Stimulated activated CD8-positive, alpha-beta memory T cell treated with anti-CD3 and anti-CD28 coated beads, Interleukin-12 subunit alpha, Interleukin-12 subunit beta, amount 100 ng/mL, for 24 hours (primary cell): Measurements from ENCODE around the gene PRDM10.

Experiments
- DNase-seq: peaks from one replicate; pipeline ENCODE4 v3.0.0-alpha.2; 2020; ENCODE audit errors: extremely low read depth

The PRDM10 gene

DNA sequence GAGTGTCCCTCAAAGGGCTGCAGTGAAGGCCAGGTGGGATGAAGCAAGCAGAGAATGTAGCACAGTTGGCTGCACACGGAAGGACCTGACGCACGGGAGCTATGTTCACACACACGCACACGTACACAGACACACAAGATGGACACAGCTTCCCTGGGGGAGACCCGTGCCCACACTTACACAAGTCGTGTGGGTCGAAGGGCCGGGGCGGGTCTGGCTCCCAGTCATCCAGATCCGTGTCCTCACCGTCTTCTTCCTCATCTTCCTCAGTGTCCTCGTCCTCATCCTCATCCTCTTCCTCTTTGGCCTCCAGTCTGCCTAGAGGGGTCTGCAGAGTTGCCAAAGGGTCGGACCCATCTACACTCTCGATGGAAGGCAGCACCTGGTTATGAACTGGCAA, 55.7 kb downstream of the PRDM10 start:
- no peak for DNase-seq

DNA sequence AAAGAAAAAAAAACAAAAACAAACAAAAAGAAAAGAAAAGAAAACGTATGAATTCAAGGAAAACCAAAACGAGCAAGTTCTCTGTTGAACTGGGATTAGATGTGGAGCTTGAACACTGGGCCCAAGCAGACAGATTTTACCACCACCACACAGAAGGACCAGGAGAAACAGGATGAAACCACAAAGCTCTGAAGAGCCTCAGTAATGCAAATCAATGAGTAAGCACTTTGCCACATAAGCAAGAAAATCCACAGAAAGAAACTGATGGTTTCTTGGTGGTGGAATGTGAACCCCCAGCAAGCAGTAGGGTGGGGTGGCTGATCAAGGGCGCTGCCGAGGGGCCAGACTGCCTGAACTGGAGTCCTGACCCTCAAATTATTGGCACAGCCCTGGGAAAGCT, 56.4 kb downstream of the PRDM10 start:
- no peak for DNase-seq

DNA sequence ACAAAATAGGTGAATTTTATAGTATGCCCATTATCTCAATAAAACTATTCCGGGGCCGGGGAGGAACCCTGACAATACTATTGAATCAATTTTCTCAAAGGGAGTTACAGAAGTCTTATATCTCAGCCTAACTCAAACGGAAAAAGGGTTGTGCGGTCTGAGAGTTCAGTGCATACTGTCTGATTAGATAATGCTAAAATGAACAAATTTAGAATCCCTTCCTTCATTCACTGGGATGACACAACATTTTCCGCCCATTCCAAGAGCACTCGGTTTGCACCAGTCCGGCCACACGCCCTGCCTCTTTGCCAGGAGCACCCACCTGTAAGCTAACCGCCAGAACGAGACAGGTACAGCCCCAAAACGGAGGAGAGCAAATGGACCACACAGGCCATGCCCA, 57.3 kb downstream of the PRDM10 start:
- no peak for DNase-seq

DNA sequence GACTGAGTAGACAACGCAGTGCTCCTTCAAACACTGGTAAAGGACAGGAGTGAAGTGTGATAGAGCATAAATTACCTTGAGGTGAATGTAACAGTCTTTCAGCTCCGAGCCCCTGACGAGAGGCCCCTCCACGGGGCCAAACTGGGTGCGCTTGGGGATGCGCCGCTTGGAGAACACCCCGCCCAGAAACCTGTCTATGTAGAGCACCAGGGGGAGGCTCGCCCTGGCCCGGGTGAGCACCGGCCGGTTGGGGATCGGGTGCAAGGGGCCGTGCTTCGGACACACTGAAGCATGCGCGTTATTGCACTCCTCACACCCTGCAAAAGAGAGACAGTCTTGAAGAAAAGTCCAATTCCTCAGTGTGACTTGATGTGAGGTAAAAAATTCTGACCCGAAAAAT, 57.9 kb downstream of the PRDM10 start:
- DNase-seq: no peak

DNA sequence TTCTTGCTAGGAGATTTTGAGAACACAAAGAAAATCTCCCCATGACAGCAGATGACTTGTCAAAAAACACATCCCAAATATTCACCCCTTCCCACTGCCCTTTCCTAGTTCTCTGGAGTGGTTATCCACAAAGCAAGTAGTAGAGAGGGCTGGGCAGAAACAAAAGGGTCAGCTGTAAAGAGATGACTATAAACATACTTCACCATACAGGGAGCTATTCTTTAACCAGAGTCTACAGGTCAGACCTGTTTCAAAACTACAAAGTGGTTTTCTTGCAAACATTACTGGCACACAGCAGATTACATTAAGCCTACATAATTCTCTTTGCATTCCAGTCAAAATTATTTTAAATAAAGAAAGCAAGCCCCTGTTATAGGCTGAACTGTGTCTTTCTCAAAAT, 59.6 kb downstream of the PRDM10 start:
- DNase-seq: no peak

DNA sequence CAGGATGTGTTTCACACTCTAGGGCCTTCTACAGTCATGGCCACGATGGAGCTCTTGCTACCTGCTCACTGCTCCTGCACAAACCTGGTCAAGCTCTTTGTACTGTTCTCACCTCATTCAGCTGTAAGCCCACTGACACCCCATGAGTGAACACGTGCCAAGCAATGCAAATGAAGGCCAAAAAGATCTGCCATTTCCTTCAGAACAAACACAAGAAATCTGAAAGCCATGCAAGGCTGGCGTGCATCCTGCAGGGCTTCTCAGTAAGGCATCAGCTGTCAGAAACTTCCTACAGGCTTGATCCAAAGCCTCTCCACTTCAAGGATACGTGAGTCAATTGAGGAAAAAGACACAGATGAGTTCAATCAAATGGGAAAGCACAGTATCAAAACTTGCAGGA, 63.1 kb downstream of the PRDM10 start:
- no peak for DNase-seq

DNA sequence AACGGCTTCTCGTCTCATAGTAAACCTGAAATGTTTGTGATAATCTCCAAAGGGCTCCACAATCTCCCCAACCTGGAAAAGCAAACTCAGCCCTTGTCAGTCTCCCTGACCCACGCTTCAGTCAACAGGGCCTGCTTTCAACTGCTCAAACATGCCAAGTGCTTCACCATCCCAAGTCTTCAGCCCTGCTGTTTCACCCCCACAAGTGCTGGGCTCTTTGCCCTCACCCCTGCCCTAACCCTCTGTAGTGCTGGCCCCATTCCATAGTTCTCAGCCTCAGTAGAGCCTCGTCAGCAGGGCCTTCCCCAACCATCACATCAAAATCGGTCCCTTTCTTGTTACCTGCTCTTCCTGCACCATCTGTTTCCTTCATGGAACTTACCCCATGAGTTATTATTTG, 63.9 kb downstream of the PRDM10 start:
- DNase-seq: no peak

DNA sequence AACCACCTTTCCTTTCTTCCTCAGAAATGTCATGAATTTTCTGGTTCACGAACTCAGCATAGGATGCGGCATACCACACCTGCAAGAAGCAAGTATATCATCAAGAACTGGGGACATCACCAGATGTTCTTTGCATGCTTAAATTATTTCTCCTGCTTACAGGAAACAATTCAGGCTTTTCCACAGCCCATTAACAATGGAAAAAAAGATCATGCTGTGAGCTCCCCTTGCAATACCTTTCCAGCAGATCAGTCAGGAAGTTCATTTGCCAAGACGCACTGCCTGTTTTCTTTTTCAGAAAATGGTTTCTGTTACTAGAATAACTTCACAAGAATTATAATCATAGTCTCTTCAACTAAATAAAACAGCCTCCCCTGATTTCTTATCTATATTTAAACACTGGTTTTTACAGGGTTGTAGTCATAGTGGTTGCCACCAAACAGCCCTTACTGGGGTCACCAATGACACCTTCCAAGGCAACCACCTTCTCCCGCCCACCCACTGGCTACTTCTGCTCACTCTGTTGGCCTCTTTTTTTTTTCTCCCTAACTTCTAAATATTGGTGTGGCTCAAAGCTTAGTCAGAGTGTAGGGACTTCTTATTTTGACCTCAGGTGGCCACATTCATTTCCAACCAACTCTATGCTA, 64.9 kb downstream of the PRDM10 start:
- DNase-seq: no peak

DNA sequence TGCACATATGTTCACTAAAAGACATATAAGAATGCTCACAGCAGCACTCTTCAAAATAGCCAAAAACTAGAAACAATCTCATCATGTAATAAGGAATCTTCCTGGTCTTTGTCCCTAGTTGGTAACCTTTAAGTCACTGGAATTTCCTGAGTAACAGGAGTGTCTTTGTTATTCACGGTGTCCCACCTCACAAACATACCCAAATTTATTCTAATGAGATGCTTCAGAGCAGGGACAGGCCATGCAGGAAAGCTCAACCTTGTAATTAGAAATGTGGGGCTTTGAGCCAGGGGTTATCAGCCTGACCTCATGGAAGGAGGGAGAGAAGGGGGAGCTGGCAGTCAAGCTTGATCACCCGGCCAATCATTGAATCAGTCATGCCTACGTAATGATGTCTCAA, 66.9 kb downstream of the PRDM10 start:
- DNase-seq: no peak

DNA sequence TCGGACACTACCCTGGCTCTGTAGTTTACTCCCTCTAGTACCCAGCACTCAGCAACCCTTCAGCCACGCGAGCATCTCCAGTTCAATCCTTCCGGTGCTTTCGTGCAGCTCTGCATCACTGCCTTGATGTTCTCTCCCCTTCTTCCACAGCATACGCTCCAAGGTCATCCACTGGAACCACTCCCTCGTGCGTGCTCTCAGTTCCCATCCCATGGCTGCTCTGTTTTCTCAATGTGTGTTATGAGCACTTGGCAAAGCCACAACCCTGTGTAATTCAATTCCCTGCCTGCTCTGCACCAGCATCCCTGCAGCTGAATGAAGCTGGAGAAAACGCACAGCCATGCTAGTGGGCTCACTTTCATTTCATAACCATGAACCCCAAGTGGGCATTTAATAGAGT, 68.7 kb downstream of the PRDM10 start:
- DNase-seq: no peak

DNA sequence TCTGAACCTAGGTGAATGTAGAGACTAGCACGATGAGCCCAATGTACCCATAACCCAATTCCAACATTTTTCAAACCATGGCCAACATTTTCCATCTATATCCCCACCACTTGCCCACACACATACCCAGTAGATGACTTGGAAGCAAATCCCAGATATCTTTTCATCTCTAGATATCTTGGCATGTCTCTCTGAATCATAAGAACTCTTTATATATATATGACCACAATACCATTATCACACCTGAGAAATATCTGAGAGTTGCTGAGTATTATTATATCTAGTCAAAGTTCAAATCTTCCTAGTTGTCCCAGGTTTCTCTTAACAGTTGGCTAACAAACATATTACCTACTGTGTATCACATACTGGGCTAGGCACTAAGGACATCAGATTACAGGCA, 69.4 kb downstream of the PRDM10 start:
- DNase-seq: no peak

DNA sequence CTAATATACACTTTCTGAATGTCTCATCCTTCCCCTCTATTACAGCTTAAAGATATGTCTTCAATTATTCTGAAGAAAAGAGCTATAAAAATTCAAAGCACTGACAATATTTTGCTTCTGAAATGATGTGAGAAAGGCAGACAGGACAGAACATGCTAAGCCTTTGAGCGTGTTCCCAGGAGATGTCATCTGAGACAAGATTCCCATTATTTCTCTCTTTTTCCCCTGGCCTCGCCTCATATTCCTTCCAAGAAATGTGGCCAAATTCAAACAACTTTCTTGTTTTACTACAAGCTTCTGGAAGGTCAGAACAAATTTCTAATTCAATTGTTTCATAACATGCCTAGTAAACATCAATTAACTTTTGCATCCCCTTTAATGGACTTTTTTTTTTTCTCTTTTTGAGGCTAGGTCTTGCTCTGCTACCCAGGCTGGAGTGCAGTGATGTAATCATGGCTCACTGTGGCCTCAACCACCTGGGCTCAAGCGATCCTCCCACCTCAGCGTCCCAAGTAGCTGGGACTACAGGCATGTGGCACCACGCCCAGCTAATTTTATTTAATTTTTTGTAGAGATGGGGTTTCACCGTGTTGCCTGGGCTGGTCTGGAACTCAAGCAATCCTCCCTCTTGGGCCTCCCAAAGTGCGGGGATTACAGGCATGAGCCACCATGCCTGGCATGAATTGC, 70.1 kb downstream of the PRDM10 start:
- DNase-seq: no peak

DNA sequence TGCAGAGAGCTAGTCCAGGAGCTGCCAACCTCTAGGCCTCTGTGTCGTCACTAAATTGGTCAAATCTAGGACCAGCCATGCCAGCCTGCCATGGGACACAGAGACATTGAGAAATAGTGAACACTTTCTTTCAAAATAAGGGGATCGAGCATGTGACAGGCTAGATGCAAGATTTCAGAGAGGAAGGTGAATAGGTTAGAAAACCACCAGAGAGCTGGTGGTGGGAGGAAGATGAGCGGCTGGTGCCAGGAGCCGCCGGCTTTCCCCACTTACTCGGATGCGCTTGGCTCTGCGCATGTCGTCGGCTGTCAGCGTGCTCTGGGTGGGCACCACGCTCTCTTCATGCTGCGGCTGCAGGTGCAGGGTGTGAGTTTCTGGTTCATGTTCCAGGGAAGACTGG, 71.9 kb downstream of the PRDM10 start:
- DNase-seq: no peak

DNA sequence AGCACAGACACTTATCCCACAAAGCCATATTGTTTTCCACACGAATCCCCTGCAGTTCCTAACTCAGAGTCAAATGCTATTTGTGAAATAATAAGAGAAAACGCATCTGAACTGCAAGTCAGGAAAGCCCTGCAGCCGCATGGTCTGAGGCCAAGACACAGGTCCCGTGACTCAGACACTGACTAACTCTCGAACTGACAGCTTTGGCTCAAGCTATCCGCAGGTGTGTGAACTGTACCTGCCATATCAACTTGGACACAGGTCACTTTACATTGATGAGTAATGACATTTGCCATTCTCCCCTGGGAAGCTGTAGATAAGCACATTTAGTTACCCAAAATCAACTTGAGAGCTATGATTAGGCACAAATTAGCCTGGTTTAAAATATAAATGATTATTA, 72.3 kb downstream of the PRDM10 start:
- no peak for DNase-seq

DNA sequence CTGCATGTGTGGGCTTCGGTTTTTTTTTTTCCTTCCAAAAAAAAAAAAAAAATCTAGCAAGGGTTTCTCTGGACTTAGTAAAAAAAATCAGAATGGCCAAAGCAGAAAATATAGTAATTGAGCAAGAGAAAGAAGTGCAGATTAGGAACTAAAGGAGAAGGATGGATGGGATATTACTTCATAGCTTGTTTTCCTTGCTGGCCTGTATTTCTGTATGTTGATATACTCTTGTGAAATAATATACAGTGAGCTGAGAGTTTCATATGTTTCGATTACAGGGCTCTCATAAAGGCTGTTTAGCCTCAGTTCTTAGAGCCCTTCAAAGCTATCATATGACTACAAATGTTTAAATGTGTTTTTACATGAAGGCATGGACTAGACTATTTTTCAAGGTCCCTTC, 72.9 kb downstream of the PRDM10 start:
- no peak for DNase-seq

DNA sequence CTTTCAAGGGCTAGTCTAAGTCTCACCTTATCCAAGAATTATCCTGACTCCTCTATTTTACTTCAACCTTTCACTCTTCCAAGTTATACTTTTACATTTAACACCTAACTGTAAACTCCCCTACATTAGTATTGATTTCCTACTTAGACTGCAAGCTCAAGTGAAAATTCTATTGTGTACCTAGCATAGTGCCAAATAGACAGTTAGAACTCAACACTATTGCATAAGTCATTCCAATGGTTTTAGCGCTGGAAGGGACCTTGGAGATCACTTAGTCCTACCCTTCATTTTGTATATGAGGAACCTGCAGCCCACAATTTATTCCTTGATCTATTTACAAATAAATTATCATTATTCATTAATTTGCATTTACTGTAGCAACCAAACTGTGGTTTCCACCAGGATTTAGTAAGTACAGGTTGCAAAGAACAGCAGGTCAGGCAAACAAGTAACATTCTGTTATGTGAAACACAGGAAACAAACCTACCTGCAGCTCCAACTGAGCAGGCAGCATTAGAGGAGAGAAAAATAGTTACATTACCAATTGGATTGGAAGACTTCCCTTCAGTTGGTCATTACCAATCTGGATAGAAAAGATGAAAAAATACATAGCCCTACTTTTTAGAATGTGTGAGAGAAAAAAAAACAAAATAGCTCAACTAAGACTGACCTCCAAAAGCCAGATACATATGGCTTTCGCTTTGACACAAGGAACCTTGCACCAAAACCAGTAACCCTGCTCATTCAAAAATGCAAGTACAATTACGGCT, 73.5 kb downstream of the PRDM10 start:
- no peak for DNase-seq

DNA sequence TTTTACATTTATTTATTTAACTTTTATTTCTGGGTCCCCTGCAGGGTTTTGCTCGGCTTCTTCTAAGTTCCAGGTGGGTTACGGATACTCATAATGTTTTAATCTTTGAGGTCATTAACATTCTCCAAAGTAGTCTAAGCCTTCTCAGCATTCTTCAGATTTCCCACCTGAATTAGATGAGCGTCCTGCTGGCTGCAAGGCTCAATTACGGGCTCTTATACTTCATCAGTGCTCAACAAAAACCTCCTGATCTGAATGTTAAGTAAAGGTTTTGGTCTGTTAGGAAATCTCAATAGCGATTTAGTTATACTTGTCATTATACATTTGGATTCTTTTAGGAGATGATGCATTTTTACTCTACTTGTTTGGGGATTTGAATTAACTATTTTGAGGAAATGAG, 80.0 kb downstream of the PRDM10 start:
- no peak for DNase-seq

DNA sequence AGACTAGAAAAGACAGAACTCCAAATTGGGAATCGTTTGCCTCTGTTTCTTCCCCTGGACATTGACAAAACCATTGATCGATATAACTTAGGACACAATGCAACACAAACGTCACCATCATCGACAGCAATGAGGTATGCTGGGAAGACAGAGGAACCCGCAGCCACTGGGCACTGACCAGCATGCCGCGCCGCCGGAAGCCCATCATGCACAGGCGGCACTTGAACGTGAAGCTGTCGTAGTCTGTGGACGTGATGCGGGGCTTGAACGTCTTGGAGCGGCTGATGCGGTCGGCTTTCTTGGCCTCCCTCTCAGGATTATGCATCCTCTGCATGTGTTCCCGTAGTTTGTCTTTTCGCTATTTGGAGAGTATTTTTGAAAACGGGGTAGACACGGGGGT, 84.3 kb downstream of the PRDM10 start:
- no peak for DNase-seq

DNA sequence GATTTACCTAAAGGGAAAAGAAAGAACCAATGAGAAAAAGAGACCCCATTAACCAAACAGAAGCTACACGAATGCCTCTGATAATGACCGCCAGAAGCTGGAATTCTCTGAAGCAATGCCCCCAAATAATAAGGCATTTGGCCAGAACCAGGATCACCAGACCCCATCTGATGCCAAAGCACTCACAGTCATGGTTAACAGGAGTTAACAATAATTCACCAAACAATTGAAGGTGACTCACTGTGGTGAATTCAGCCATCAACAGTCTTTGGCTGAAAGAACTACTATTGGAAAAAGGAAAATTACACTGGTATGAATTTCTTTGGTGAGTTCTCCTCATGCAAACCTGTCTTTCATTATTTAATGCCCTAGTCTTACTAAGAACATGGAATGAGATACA, 85.4 kb downstream of the PRDM10 start:
- no peak for DNase-seq

DNA sequence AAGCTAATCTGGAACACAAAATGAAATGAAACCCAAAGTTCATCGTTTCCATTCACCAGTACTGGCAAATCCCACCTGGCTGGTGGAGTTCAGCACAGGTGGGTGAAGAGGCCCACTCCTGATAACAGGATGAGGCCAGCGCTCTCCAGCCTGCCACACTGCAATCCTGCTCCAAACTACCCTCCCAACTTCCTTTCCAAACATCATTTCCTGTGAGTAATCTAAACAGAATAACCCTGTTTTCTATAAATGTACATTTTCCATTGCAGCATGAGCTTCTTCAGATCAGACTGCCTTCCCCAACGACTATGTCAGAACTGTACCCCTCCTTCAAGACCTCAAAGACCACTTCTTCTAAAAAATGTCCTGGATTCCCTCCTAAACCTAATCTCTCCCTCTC, 91.3 kb downstream of the PRDM10 start:
- no peak for DNase-seq

DNA sequence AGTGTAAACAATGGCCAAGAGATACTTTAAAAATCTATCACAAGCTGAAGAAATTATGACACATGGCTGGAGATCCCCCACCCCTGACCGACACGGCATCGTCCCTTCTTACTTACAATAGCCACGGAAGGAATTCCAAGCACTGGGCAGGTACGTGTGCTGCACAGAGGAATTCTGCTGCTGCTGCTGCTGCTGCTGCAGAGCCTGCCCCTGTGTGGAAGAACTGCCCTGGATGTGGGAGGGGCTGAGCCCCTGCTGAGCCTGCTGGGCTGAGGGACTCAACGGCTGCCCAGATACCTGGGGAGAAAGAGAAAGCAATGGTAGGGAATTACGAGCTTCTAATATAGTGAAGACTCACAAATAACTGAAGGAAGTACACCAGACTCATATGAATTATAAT, 92.3 kb downstream of the PRDM10 start:
- DNase-seq: no peak

DNA sequence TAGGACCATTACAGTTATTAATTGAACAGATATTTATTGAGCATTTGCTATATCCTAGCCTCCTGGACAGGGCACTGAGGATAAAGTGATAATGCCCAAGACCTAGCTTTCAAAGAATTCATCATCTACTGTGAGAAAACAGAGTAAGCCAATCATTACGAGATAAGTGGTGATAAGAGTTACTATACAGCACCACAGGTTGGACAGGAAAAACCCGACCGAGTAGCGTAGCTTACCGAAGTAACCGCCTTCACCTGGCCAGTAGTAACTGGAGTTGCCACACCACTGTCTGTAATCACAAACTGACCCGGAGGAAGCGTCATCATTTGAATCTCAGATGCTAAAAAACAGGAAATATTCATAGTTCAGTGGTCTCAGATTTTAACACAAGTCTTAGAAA, 97.2 kb downstream of the PRDM10 start:
- DNase-seq: no peak

DNA sequence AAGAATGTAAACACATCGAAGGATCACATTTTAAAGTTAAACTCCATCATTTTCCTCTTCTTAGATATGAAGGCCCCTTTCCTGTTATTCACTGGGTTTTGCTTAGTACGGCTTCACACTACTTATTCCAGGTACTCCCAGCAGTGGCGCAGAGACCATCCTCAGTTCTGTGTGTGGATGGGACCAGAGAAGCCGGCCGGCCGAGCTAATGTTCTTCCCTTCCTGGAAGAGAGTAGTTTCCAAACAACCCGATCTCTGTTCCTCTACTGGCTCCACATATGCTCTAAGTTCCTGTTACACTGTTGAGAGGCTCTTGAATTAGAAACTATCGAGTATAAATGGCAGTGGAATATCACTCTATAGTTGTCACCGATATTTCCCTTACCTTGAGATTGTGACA, 106.6 kb downstream of the PRDM10 start:
- no peak for DNase-seq
